Natural killer cell (primary cell): ENCODE measurements around the gene DOCK1. TPM values are rescaled to one million over a fixed set of nuclear protein-coding genes. Genes with fewer than 3 reads are reported as not detected.

Experiments
- ATAC-seq, 3 donors: fragments of 150-1000 bp in 2 of 3; fragments of 200-7000 bp in 1 of 3; cut with Tn5 transposase; 1 replicate in 1 of 3; 2 replicates in 2 of 3; pipeline ENCODE4 v1.10.0; 2021; ENCODE audit warnings: mild to moderate bottlenecking in 2 of 3, moderate library complexity in 2 of 3
- DNase-seq, 2 donors: peaks; one replicate each; pipeline versions ENCODE4 v3.0.0 to v3.0.0-alpha.2; 2013 to 2021; ENCODE audit warnings: mixed read lengths in 1 of 2
- H3K27ac ChIP-seq: one replicate; pipeline ENCODE4 v1.5.1; 2013; ENCODE audit warnings: mild to moderate bottlenecking, low read length
- H3K27me3 ChIP-seq: one replicate; pipeline ENCODE4 v1.6.1; 2013; ENCODE audit warnings: low read length; ENCODE audit not compliant: control insufficient read depth, insufficient read depth
- H3K36me3 ChIP-seq: one replicate; pipeline ENCODE4 v1.6.1; 2013; ENCODE audit warnings: low read length; ENCODE audit not compliant: control insufficient read depth, insufficient read depth
- H3K4me1 ChIP-seq: one replicate; pipeline ENCODE4 v1.6.1; 2013; ENCODE audit warnings: low read length; ENCODE audit not compliant: control insufficient read depth, insufficient read depth
- H3K4me3 ChIP-seq: one replicate; pipeline ENCODE4 v1.5.1; 2013; ENCODE audit warnings: low read length
- H3K9me3 ChIP-seq: one replicate; pipeline ENCODE4 v1.6.1; 2013; ENCODE audit warnings: low read length; ENCODE audit not compliant: control insufficient read depth, insufficient read depth
- H3K27ac Mint-ChIP-seq, 2 donors: one replicate each; pipeline ENCODE4 v1.8.0; 2022; ENCODE audit warnings: mild to moderate bottlenecking in 2 of 2, mixed read lengths in 2 of 2, moderate library complexity in 1 of 2
- H3K27me3 Mint-ChIP-seq, 2 donors: one replicate each; pipeline ENCODE4 v1.8.0; 2022; ENCODE audit warnings: low read depth in 2 of 2, mixed read lengths in 2 of 2
- H3K36me3 Mint-ChIP-seq: one replicate; pipeline ENCODE4 v1.8.0; 2022; ENCODE audit warnings: mixed read lengths
- H3K4me1 Mint-ChIP-seq, 2 donors: one replicate each; pipeline ENCODE4 v1.8.0; 2022; ENCODE audit warnings: mixed read lengths in 2 of 2
- H3K4me3 Mint-ChIP-seq: one replicate; pipeline ENCODE4 v1.8.0; 2022; ENCODE audit warnings: mild to moderate bottlenecking, moderate library complexity, mixed read lengths
- H3K9me3 Mint-ChIP-seq, 2 donors: one replicate each; pipeline ENCODE4 v1.8.0; 2022; ENCODE audit warnings: mixed read lengths in 2 of 2
- WGBS: methylation state at CpG from one replicate; pipeline ENCODE4 v1.1.7; 2013; ENCODE audit warnings: missing lambda C conversion rate; ENCODE audit not compliant: insufficient coverage; 5-methylcytosine and 5-hydroxymethylcytosine counted together
- intact Hi-C: fragments of 100-400 bp; cut with micrococcal nuclease; formaldehyde crosslinking; loops from one replicate; pipeline ENCODE4 v1.14.2; 2022
- total RNA-seq, 4 donors: library from RNA; stranded (reverse); fragments of 120-200 nt in 1 of 4; gene quantifications; one replicate each; pipeline versions ENCODE4 v1.2.3 to v1.2.4, GENCODE V29; 2013 to 2022
- TF ChIP-seq, protein P1 (sequence below): fragments of 200-600 bp; IDR thresholded peaks from one replicate; pipeline ENCODE4 v1.8.0; 2022; ENCODE audit warnings: antibody characterized with exemption

Gene DOCK1
- total RNA-seq, 3 donors from 2014 or later (not counting 1 experiment from before 2014, with no cell fraction given) = 0.07 to 0.12 (median 0.08) TPM

DNA sequence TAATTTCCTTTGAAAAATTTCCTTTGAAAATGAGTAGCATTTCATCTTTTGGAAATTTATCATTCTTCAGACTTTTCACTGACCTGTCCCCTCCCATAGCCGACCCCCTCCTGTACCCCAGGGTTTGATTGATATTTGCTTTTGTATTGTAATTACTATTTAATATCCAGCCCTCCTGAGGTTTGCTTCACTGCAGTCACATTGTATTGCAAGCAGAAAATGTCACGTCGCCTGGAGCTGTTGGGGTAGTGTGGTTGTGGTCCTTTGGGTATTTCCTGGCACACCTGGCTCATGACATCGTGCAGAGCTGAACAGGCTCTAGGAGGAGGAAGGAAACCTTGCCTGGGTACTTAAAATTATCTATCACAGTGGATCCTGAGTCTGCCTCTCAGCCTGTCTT is 175.1 kb downstream of the DOCK1 start:
- 33% methylated on average over 3 of the region's 4 CpGs for WGBS
- intact Hi-C loops = no loop called here
- ATAC-seq (no peak), DNase-seq (no peak)
- TF ChIP-seq, protein P1, sequence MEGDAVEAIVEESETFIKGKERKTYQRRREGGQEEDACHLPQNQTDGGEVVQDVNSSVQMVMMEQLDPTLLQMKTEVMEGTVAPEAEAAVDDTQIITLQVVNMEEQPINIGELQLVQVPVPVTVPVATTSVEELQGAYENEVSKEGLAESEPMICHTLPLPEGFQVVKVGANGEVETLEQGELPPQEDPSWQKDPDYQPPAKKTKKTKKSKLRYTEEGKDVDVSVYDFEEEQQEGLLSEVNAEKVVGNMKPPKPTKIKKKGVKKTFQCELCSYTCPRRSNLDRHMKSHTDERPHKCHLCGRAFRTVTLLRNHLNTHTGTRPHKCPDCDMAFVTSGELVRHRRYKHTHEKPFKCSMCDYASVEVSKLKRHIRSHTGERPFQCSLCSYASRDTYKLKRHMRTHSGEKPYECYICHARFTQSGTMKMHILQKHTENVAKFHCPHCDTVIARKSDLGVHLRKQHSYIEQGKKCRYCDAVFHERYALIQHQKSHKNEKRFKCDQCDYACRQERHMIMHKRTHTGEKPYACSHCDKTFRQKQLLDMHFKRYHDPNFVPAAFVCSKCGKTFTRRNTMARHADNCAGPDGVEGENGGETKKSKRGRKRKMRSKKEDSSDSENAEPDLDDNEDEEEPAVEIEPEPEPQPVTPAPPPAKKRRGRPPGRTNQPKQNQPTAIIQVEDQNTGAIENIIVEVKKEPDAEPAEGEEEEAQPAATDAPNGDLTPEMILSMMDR = no peak
- no peak overlapping the region for H3K27ac Mint-ChIP-seq
- no peak overlapping the region for H3K27ac ChIP-seq
- no peaks in the 10 kb centered on the region for H3K4me1 Mint-ChIP-seq
- H3K4me1 ChIP-seq = no peaks in the 10 kb centered on the region
- H3K27me3 Mint-ChIP-seq = peaks cover 0 to 11% of the 10 kb centered on the region in 2 donors
- H3K4me3 ChIP-seq = no peak overlapping the region
- H3K4me3 Mint-ChIP-seq = no peak overlapping the region
- H3K9me3 Mint-ChIP-seq = no peaks in the 10 kb centered on the region
- no peaks in the 10 kb centered on the region for H3K36me3 Mint-ChIP-seq
- no peaks in the 10 kb centered on the region for H3K27me3 ChIP-seq
- no peaks in the 10 kb centered on the region for H3K36me3 ChIP-seq
- H3K9me3 ChIP-seq = no peaks in the 10 kb centered on the region

DNA sequence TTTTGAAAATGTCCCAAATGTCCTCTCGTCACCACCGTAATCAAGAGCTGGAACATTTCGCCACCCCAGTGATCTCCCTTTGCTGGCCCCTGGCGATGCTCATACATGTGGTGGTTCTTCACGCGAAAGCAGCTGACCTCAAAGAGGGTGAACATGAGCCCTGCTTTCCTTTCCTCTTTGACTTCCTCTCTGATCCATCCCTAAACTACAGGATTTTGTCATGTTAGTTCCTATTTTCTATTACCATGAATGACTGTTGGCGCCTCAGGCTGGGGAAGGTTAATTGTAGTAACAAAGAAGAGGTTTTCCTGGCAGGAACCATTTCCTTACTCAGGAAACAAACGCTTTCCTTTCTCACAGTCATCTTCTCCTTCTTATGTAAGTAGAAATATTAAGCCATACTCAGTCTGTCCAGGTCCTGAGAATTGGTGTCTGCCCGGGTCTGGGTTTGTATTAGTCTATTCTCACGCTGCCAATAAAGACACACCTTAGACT is 176.7 kb downstream of the DOCK1 start:
- H3K4me1 Mint-ChIP-seq = no peaks in the 10 kb centered on the region
- 88% methylated on average over 8 of the region's 10 CpGs for WGBS
- no peak for ATAC-seq

DNA sequence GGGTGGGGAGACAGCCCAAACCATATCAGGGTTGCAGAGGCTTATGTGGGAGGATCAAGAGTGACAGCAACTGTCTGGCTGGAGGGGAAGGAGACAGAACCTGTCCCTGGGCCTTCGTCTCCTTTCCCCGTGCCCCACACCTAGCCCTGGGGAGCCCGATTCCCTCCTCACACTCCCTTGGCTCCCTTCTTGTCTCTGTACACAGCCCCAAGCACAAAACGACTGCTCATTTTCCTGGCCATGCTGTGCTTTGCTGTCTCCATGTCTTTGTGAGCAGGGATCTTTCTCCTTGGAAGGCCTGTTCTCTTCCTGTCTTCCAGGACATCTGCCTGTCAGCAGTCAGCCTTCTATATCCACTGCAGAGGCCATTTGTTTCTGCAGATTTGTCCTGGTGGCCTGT is 177.4 kb downstream of the DOCK1 start:
- Mint-ChIP-seq H3K36me3 (no peaks in the 10 kb centered on the region), H3K27me3 (peaks cover 0 to 11% of the 10 kb centered on the region in 2 donors), H3K4me1 (no peaks in the 10 kb centered on the region), H3K4me3 (no peak overlapping the region), H3K27ac (no peak overlapping the region), H3K9me3 (no peaks in the 10 kb centered on the region)
- Histone ChIP-seq H3K27me3 (no peaks in the 10 kb centered on the region), H3K27ac (no peak overlapping the region), H3K4me1 (no peaks in the 10 kb centered on the region), H3K36me3 (no peaks in the 10 kb centered on the region), H3K4me3 (no peak overlapping the region), H3K9me3 (no peaks in the 10 kb centered on the region)
- DNase-seq (no peak), ATAC-seq (no peak)
- intact Hi-C loops = no loop called here
- 92% methylated on average over 4 of the region's 4 CpGs for WGBS
- TF ChIP-seq, protein P1 = no peak

More for the DNA sequence above, 176.7 kb downstream of the DOCK1 start:
- no peak overlapping the region for H3K4me3 ChIP-seq
- no peaks in the 10 kb centered on the region for H3K27me3 ChIP-seq
- Mint-ChIP-seq H3K4me3 (no peak overlapping the region), H3K36me3 (no peaks in the 10 kb centered on the region), H3K9me3 (no peaks in the 10 kb centered on the region), H3K27me3 (peaks cover 0 to 11% of the 10 kb centered on the region in 2 donors), H3K27ac (no peak overlapping the region)
- TF ChIP-seq, protein P1 = no peak
- no peak overlapping the region for H3K27ac ChIP-seq
- no peaks in the 10 kb centered on the region for H3K36me3 ChIP-seq
- no peaks in the 10 kb centered on the region for H3K9me3 ChIP-seq
- intact Hi-C loops = no loop called here
- H3K4me1 ChIP-seq = no peaks in the 10 kb centered on the region
- DNase-seq = no peak

DNA sequence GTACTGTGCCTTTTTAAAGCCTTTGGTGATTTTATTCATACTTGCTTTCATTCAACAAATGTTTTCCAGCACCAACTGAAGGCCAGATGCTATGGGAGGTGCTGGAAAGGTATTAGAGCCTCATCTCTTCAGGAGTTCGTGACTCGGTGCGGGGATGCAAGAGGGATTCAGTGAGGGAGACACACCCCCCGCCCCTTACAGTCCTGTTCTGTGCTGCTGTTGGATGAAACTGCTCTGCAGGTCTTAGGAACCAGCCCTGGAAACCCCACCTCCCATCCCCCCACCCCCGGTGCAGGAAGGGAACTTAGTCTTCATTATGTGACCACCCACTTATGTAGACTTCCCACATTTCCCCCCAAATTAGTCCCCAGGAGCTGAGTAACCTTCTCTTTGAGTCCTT is 180.7 kb downstream of the DOCK1 start:
- ATAC-seq = no peak
- intact Hi-C loops = no loop called here
- WGBS = 80% methylated on average over 4 of the region's 5 CpGs

More for the DNA sequence above, 180.7 kb downstream of the DOCK1 start:
- no peaks in the 10 kb centered on the region for H3K9me3 Mint-ChIP-seq
- Histone ChIP-seq H3K9me3 (no peaks in the 10 kb centered on the region), H3K4me3 (no peak overlapping the region), H3K27me3 (no peaks in the 10 kb centered on the region), H3K4me1 (no peaks in the 10 kb centered on the region), H3K36me3 (no peaks in the 10 kb centered on the region), H3K27ac (no peak overlapping the region)
- no peaks in the 10 kb centered on the region for H3K4me1 Mint-ChIP-seq
- no peak for DNase-seq
- peaks cover 0 to 11% of the 10 kb centered on the region in 2 donors for H3K27me3 Mint-ChIP-seq
- H3K27ac Mint-ChIP-seq = no peak overlapping the region
- TF ChIP-seq, protein P1 = no peak
- no peak overlapping the region for H3K4me3 Mint-ChIP-seq
- H3K36me3 Mint-ChIP-seq = no peaks in the 10 kb centered on the region
